Fibroblast of pulmonary artery (primary cell): ENCODE data around the gene DACT2.

ENCODE experiments used
- DNase-seq: peaks from one replicate; pipeline ENCODE4 v3.0.0-alpha.2; 2010; ENCODE audit warnings: low read depth
- H3K4me3 ChIP-seq: replicated peaks from 2 replicates; pipeline ENCODE4 v1.5.1; 2011; ENCODE audit warnings: low read depth, mild to moderate bottlenecking, control low read depth, low read length, moderate library complexity
- CTCF ChIP-seq: IDR thresholded peaks from 2 replicates; pipeline ENCODE4 v1.5.1; 2011; ENCODE audit warnings: mild to moderate bottlenecking, control low read depth, low read length, inconsistent platforms; ENCODE audit errors: missing control alignments

The DACT2 gene

GRCh38 chr6:168333491-168333890 lies 13.9 kb upstream of the DACT2 start:
- TF ChIP-seq CTCF = no peak
- no peak overlapping the region for H3K4me3 ChIP-seq
- no peak for DNase-seq

GRCh38 chr6:168333039-168333438 lies 13.5 kb upstream of the DACT2 start:
- no peak overlapping the region for H3K4me3 ChIP-seq
- TF ChIP-seq CTCF = peak; percentile 40
- DNase-seq = peak; percentile 9

GRCh38 chr6:168332020-168332419 lies 12.4 kb upstream of the DACT2 start:
- no peak overlapping the region for H3K4me3 ChIP-seq
- no peak for DNase-seq
- TF ChIP-seq CTCF = no peak

GRCh38 chr6:168331058-168331457 lies 11.5 kb upstream of the DACT2 start:
- no peak overlapping the region for H3K4me3 ChIP-seq
- no peak for TF ChIP-seq CTCF
- DNase-seq = peak; percentile 8

- no peak overlapping the region for H3K4me3 ChIP-seq
- DNase-seq = no peak
- TF ChIP-seq CTCF = no peak
These were observed 10.8 kb upstream of the DACT2 start for GRCh38 chr6:168330403-168330802.

- no peak for DNase-seq
- TF ChIP-seq CTCF = no peak
- H3K4me3 ChIP-seq = no peak overlapping the region
These were observed 8.5 kb upstream of the DACT2 start for GRCh38 chr6:168328086-168328485.
